GM19238 (cell line): ENCODE results near the gene ABTB1.
"Not testable (repeated sequence)": the region's sequence is repeated elsewhere in the genome, so short reads cannot be mapped to it uniquely, and the experiment has no call there.

Experiments used
- DNase-seq: peaks from one replicate; pipeline ENCODE4 v3.0.0; 2011; ENCODE audit warnings: low spot score; ENCODE audit not compliant: insufficient read length

The ABTB1 gene

GRCh38 chr3:127671523-127672428 is 976 bp upstream of the ABTB1 start:
- DNase-seq, result peak; percentile 45

- DNase-seq, result peak; percentile 38
Observed at GRCh38 chr3:127673191-127674100, 694 bp downstream of the ABTB1 start.

GRCh38 chr3:127674101-127674721 is 1.5 kb downstream of the ABTB1 start:
- no peak for DNase-seq

- no peak for DNase-seq
Observed at GRCh38 chr3:127674790-127675189, 2.0 kb downstream of the ABTB1 start.

GRCh38 chr3:127675651-127676391 is 3.1 kb downstream of the ABTB1 start:
- DNase-seq, result no peak

GRCh38 chr3:127676456-127676855 is 3.7 kb downstream of the ABTB1 start:
- DNase-seq, result no peak

- DNase-seq, result no peak
Observed at GRCh38 chr3:127676921-127677351, 4.2 kb downstream of the ABTB1 start.

GRCh38 chr3:127677541-127678314 is 5.0 kb downstream of the ABTB1 start:
- DNase-seq, result no peak

- no peak for DNase-seq
Observed at GRCh38 chr3:127678315-127678599, 5.5 kb downstream of the ABTB1 start.

GRCh38 chr3:127678611-127679533 is 6.1 kb downstream of the ABTB1 start:
- DNase-seq, result no peak

GRCh38 chr3:127679534-127680145 is 6.9 kb downstream of the ABTB1 start:
- DNase-seq, result no peak

GRCh38 chr3:127680146-127680661 is 7.5 kb downstream of the ABTB1 start:
- no peak for DNase-seq

- DNase-seq, result no peak
Observed at GRCh38 chr3:127680798-127681221, 8.1 kb downstream of the ABTB1 start.

GRCh38 chr3:127682175-127682554 is 9.4 kb downstream of the ABTB1 start:
- DNase-seq, result not testable (repeated sequence)

GRCh38 chr3:127682561-127682960 is 9.8 kb downstream of the ABTB1 start:
- no peak for DNase-seq

GRCh38 chr3:127684871-127685707 is 12.3 kb downstream of the ABTB1 start:
- no peak for DNase-seq

- no peak for DNase-seq
Observed at GRCh38 chr3:127685708-127686511, 13.2 kb downstream of the ABTB1 start.
